RWPE2 (cell line): ENCODE data around the gene TSC22D4.
"Not testable (repeated sequence)": the region's sequence is repeated elsewhere in the genome, so short reads cannot be mapped to it uniquely, and the experiment has no call there.

ENCODE experiments used
- ATAC-seq: fragments of 200-7000 bp; cut with Tn5 transposase; 3 replicates; pipeline ENCODE4 v1.9.1; 2021; ENCODE audit warnings: low read depth
- DNase-seq: peaks from one replicate; pipeline ENCODE4 v3.0.0-alpha.2; 2020; ENCODE audit warnings: low spot score
- H3K27ac ChIP-seq: fragments of 450-650 bp; 2 replicates; pipeline ENCODE4 v1.5.1; 2017; ENCODE audit warnings: mild to moderate bottlenecking; ENCODE audit not compliant: poor library complexity, severe bottlenecking
- H3K27me3 ChIP-seq: fragments of 250-450 bp; sonication (Bioruptor Pico); 2 replicates; pipeline ENCODE4 v1.5.1; 2021; ENCODE audit warnings: mild to moderate bottlenecking, moderate library complexity; ENCODE audit not compliant: insufficient read depth, poor library complexity, severe bottlenecking
- H3K36me3 ChIP-seq: fragments of 250-450 bp; sonication (Bioruptor Pico); 2 replicates; pipeline ENCODE4 v1.5.1; 2020; ENCODE audit warnings: low read depth, mild to moderate bottlenecking, moderate library complexity
- H3K4me1 ChIP-seq: fragments of 250-450 bp; sonication (Bioruptor Pico); 2 replicates; pipeline ENCODE4 v1.5.1; 2021; ENCODE audit warnings: mild to moderate bottlenecking, moderate library complexity; ENCODE audit not compliant: insufficient read depth, poor library complexity, severe bottlenecking
- H3K4me3 ChIP-seq: fragments of 250-450 bp; sonication (Bioruptor Pico); 2 replicates; pipeline ENCODE4 v1.5.1; 2021; ENCODE audit warnings: mild to moderate bottlenecking, moderate library complexity; ENCODE audit not compliant: severe bottlenecking
- H3K9me3 ChIP-seq: fragments of 250-450 bp; sonication (Bioruptor Pico); 2 replicates; pipeline ENCODE4 v1.5.1; 2021; ENCODE audit warnings: mild to moderate bottlenecking, moderate library complexity; ENCODE audit not compliant: severe bottlenecking
- CTCF ChIP-seq: fragments of 450-650 bp; IDR thresholded peaks from one replicate; pipeline ENCODE4 v1.5.1; 2017; ENCODE audit warnings: mild to moderate bottlenecking, moderate library complexity; ENCODE audit not compliant: poor library complexity, severe bottlenecking

TSC22D4 gene

GRCh38 chr7:100510437-100511239 is 31.6 kb upstream of the TSC22D4 start:
- no peak overlapping the region for H3K4me3 ChIP-seq
- DNase-seq (no peak), ATAC-seq (no peak)
- no peaks in the 10 kb centered on the region for H3K27me3 ChIP-seq
- H3K36me3 ChIP-seq: no peaks in the 10 kb centered on the region
- no peak overlapping the region for H3K27ac ChIP-seq
- H3K9me3 ChIP-seq: no peaks in the 10 kb centered on the region
- H3K4me1 ChIP-seq: peaks cover 19% of the 10 kb centered on the region
- no peak for TF ChIP-seq CTCF

DNA sequence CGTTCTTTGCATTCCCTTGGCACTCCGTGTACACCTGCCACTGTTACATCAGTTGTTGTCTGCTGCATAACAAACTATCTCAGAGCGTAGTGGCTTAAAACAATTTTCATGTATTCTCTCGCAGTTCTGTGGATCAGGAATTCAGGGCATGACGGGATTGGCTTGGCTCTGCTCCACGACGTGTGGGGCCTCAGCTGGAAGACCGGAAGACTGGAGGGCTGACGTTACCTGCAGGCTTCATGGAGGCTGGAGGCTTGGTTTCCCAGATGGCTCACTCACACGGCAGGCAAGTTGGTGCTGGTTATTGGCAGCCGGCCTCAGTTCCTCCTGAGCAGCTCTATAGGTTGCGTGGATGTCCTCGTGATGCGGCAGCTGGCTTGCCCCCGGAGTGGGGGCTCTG is 30.2 kb upstream of the TSC22D4 start:
- no peak for TF ChIP-seq CTCF
- peaks cover 7% of the 10 kb centered on the region for H3K4me1 ChIP-seq
- no peaks in the 10 kb centered on the region for H3K9me3 ChIP-seq
- DNase-seq (peak; percentile 89), ATAC-seq (peak; percentile 89)
- peak overlapping the region; percentile 50 for H3K27ac ChIP-seq
- H3K27me3 ChIP-seq: no peaks in the 10 kb centered on the region
- H3K4me3 ChIP-seq: no peak overlapping the region
- H3K36me3 ChIP-seq: no peaks in the 10 kb centered on the region

DNA sequence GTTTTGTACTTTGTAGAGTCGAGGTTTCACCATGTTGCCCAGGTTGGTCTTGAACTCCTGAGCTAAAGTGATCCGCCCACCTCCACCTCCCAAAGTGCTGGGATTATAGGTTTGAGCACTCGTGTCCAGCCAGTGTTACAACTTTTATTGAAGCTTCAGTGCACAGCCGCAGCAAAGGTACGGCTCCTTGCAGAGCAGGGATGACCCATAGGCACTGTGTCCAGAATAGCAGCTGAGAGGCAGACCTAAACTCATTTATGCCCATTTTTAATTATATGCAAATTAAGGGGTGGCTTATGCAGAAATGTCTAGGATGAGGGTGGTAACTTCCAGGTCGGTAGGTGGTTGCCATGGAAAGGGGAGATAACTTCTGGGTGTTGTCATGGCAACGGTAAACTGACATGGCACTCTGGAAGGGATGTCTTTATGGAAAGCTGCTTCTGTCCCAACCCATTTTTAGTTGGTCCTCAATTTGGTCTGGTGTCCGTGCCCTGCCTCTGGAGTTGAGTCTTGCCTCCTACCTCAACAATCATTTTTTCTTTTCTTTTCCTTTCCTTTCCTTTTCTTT is 27.4 kb upstream of the TSC22D4 start:
- H3K27ac ChIP-seq: no peak overlapping the region
- no peaks in the 10 kb centered on the region for H3K36me3 ChIP-seq
- ATAC-seq (no peak), DNase-seq (no peak)
- H3K9me3 ChIP-seq: no peaks in the 10 kb centered on the region
- H3K4me3 ChIP-seq: no peak overlapping the region
- H3K27me3 ChIP-seq: no peaks in the 10 kb centered on the region
- H3K4me1 ChIP-seq: peaks cover 16% of the 10 kb centered on the region
- no peak for TF ChIP-seq CTCF

- no peaks in the 10 kb centered on the region for H3K36me3 ChIP-seq
- no peaks in the 10 kb centered on the region for H3K9me3 ChIP-seq
- no peak for TF ChIP-seq CTCF
- no peak overlapping the region for H3K27ac ChIP-seq
- H3K27me3 ChIP-seq: no peaks in the 10 kb centered on the region
- no peak for DNase-seq
- no peak overlapping the region for H3K4me3 ChIP-seq
- peaks cover 16% of the 10 kb centered on the region for H3K4me1 ChIP-seq
- ATAC-seq: no peak
These were observed 26.0 kb upstream of the TSC22D4 start for GRCh38 chr7:100504887-100505611.

- not testable (repeated sequence) for H3K4me3 ChIP-seq, H3K36me3 ChIP-seq, DNase-seq, ATAC-seq, H3K27me3 ChIP-seq, H3K9me3 ChIP-seq
- Histone ChIP-seq H3K4me1 (peaks cover 13% of the 10 kb centered on the region), H3K27ac (peak overlapping the region; percentile 19)
These were observed 25.0 kb upstream of the TSC22D4 start for GRCh38 chr7:100504031-100504430.

GRCh38 chr7:100500743-100501142 is 21.7 kb upstream of the TSC22D4 start:
- not testable (repeated sequence) for H3K27ac ChIP-seq

More at GRCh38 chr7:100500743-100501142, 21.7 kb upstream of the TSC22D4 start:
- not testable (repeated sequence) for H3K36me3 ChIP-seq, H3K4me1 ChIP-seq, H3K4me3 ChIP-seq, H3K9me3 ChIP-seq, DNase-seq, ATAC-seq, H3K27me3 ChIP-seq
